AG09319 (cell line): ENCODE results near the gene TOGARAM2.

Source experiments
- DNase-seq: peaks from one replicate; pipeline ENCODE4 v3.0.0-alpha.2; 2010; ENCODE audit warnings: low read depth; ENCODE audit errors: extremely low read depth
- CTCF ChIP-seq: IDR thresholded peaks from 2 replicates; pipeline ENCODE4 v1.5.1; 2011; ENCODE audit warnings: low read depth, mild to moderate bottlenecking, inconsistent platforms, low read length, moderate library complexity

Gene TOGARAM2

DNA sequence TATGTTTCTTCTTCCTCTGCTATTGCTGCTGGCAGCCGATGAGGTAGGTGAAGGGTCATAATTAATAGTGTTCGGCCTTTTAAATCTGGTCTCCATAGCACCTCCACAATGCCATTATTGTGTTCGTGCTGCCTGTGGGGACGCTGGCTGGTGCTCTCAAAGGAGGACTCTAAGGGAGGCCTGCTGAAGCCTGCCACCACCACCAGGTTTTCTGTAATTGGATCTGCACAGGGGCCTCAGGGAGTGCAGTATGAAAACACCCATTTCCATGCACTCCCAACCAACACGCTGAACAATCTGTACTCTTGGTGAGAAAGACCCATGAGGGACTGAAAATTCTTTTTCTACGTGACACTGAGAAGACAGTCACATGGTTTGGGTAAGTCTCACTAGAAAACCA is 116.5 kb downstream of the TOGARAM2 start:
- TF ChIP-seq CTCF = no peak
- no peak for DNase-seq

DNA sequence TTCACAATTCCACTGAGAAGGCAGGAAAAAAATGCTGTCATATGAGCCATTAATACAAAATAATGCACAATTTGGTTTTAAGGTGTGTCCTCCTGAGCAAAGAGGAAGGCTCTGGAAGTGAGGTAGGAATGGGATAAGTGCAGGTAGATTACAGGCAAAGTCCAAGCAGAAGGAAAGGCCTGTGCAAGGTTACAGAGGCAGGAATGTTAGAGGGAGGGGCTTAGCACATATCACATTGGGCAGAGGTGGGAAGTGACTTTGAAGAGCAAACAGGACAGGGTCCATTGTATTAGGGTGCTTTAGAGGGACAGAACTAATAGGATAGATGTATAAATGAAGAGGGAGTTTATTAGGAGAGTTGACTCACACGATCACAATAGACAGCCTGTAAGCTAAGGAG is 119.5 kb downstream of the TOGARAM2 start:
- no peak for TF ChIP-seq CTCF
- DNase-seq = no peak
